NB4 (cell line): ENCODE data around the gene SMIM22.

ENCODE experiments used
- MYC ChIP-seq: IDR thresholded peaks from 2 replicates; pipeline ENCODE4 v1.6.1; 2011; ENCODE audit warnings: low read depth, low read length
- POLR2A ChIP-seq: IDR thresholded peaks from 2 replicates; pipeline ENCODE4 v1.6.1; 2011; ENCODE audit warnings: mild to moderate bottlenecking; ENCODE audit not compliant: insufficient read length; ENCODE audit errors: extremely low read depth
- TF ChIP-seq, protein P1 (sequence below): IDR thresholded peaks from one replicate; pipeline ENCODE4 v1.5.1; 2012; ENCODE audit warnings: low read depth, low read length
- TF ChIP-seq, protein P2 (sequence below): IDR thresholded peaks from 2 replicates; pipeline ENCODE4 v1.6.1; 2011; ENCODE audit warnings: low read depth, low read length

DNA sequence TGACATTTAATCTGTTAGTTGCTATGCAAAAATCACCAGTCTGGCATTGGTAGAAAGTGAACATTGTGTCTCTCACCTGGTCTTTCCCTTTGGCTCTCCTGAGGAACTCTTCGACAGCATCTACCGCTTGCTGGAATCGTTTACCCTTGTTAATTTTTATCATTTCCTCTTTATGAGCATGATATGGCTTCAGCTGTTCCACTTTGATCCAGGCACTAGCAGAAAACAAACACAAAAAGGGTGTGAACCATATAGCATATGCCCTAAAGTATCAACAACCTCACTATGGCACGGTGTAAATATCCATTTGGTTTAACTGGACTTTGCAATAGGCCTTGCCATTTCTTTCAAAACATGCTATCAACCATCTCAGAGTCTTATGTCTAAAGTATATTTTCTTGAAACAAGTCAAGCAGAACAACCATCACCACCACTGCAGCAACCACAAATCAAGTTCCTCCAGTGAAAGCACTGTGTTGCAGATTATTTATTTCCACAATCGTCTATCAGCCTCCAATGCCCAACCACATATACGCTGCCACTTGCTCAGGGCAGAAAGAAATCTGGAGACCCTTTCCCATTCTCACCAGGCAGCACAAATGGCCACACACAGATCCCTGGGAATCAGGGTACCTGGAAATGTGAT lies 37.7 kb downstream of the SMIM22 start:
- TF ChIP-seq, protein P1, sequence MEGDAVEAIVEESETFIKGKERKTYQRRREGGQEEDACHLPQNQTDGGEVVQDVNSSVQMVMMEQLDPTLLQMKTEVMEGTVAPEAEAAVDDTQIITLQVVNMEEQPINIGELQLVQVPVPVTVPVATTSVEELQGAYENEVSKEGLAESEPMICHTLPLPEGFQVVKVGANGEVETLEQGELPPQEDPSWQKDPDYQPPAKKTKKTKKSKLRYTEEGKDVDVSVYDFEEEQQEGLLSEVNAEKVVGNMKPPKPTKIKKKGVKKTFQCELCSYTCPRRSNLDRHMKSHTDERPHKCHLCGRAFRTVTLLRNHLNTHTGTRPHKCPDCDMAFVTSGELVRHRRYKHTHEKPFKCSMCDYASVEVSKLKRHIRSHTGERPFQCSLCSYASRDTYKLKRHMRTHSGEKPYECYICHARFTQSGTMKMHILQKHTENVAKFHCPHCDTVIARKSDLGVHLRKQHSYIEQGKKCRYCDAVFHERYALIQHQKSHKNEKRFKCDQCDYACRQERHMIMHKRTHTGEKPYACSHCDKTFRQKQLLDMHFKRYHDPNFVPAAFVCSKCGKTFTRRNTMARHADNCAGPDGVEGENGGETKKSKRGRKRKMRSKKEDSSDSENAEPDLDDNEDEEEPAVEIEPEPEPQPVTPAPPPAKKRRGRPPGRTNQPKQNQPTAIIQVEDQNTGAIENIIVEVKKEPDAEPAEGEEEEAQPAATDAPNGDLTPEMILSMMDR: no peak
- no peak for TF ChIP-seq POLR2A
- TF ChIP-seq, protein P2, sequence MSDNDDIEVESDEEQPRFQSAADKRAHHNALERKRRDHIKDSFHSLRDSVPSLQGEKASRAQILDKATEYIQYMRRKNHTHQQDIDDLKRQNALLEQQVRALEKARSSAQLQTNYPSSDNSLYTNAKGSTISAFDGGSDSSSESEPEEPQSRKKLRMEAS: no peak
- no peak for TF ChIP-seq MYC
